ENCODE data around the gene PITPNM2.

PITPNM2 gene

DNA sequence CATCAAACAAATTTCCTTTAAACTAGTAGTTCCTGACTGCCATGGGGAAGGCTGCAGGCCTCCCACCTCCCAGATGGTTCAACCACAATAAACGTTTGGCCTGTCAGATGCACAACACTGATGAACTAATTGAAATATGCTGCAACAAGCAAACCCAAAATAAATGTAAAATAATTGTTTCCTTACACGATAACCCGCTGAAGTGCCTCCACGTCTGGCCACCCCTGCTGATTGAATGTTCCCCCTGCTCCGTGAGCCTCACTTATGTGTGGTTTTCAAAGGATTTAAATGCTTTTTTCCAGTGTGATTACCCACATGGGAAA lies 8.4 kb downstream of the PITPNM2 start:
- H3K27me3 ChIP-seq (ENCODE audit: control insufficient read depth, insufficient read depth, low read length): no peaks in the 10 kb centered on the region
- H3K4me3 ChIP-seq (ENCODE audit: low read depth, low read length): no peak overlapping the region
- H3K9ac ChIP-seq (ENCODE audit: low read depth, low read length): no peak overlapping the region
- H3K36me3 ChIP-seq (ENCODE audit: control insufficient read depth, insufficient read depth, low read length): no peaks in the 10 kb centered on the region
- no peaks in the 10 kb centered on the region for H3K9me3 ChIP-seq (ENCODE audit: control insufficient read depth, insufficient read depth, low read length)
- peaks cover 15% of the 10 kb centered on the region for H3K4me1 ChIP-seq (ENCODE audit: control insufficient read depth, insufficient read depth, low read length)

DNA sequence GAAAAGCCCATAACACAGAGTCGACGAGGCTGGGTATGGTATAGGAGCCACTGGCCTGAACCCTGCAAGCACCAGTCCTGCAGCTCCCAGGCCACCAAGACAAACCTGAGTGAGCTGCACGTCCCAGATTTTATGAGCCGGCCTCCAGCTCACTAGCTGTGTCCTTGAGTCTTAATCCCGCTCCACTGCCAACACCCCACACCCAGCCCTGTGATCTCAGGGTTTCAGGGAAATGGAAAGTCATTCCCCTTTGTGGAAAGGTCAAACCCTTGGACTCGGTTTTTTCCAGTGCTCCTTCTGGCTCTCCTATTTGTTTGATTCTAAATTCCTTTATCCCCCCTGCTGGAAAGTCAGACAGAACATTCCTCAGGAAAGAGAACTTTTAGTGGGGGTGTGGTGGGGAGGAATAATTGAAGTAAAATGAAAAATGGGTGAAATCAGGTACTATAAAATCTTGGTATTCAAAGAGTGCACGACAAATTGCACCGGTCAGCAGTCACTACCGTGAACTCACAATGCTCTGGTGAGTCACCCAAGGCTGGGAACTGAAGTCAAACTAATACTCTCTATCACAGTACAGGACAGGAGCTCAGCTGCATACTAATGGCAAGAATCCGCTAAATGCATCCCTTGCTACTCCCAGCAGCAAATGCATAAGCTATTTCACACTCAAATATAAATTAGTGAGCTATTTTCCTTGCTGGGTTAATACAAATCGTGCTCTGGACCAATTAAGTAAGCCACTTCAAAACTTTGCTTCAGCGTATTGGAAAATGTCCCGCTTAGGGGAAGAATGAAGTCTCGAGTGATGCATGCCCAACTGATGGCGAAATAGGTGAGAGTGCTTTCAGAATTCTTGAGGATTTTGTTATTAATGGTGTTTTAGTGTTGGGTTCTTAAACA lies 9.0 kb downstream of the PITPNM2 start:
- no peaks in the 10 kb centered on the region for H3K36me3 ChIP-seq (ENCODE audit: control insufficient read depth, insufficient read depth, low read length)
- H3K9me3 ChIP-seq (ENCODE audit: control insufficient read depth, insufficient read depth, low read length): no peaks in the 10 kb centered on the region
- peaks cover 15% of the 10 kb centered on the region for H3K4me1 ChIP-seq (ENCODE audit: control insufficient read depth, insufficient read depth, low read length)
- H3K27me3 ChIP-seq (ENCODE audit: control insufficient read depth, insufficient read depth, low read length): no peaks in the 10 kb centered on the region
- H3K4me3 ChIP-seq (ENCODE audit: low read depth, low read length): no peak overlapping the region
- H3K9ac ChIP-seq (ENCODE audit: low read depth, low read length): no peak overlapping the region

DNA sequence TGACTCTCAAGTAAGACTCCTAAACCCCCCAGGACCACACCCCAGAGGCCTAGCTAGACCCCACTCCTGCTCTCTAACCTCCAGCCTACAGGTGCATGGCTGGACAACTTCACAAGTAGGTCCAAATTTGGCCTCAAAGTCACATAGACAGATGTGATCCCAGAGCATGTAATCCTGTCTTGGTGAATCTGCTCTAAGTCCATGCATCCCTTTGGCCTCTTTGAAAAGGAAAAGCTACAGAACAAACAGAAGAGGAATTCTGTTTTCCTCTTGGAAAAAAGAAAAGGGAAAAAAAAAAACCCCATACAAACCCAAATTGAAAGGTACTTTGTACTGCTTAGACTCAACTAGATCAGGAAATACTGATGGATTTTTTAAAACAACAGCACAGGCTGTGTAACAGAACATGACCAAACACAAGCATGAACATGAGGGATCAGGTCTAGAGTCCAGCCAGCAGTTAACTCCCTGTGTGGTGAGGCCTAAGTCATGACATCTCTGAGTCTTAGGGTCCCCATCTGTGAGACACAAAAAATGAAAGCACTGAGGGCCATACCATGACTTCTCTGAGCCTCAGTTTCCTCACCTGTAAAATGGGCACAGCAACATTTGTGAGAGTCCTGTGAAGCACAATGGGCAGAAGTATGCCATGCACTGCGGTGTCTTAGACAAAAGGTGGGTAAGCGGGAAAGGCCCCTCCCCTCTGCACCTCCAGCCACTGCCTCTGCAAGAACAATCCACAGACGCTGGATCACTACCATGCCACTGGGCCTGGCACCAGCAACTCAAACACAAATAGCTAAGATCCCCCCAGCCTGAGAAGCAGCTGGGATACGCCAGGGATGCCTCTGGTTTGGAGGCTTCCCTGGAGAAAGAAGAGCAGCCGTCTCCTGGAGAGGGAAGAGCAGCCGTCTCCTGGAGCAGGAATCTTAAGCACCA lies 9.9 kb downstream of the PITPNM2 start:
- Histone ChIP-seq H3K9me3 (ENCODE audit: control insufficient read depth, insufficient read depth, low read length) (no peaks in the 10 kb centered on the region), H3K36me3 (ENCODE audit: control insufficient read depth, insufficient read depth, low read length) (no peaks in the 10 kb centered on the region), H3K27me3 (ENCODE audit: control insufficient read depth, insufficient read depth, low read length) (no peaks in the 10 kb centered on the region), H3K4me1 (ENCODE audit: control insufficient read depth, insufficient read depth, low read length) (peaks cover 15% of the 10 kb centered on the region), H3K9ac (ENCODE audit: low read depth, low read length) (no peak overlapping the region), H3K4me3 (ENCODE audit: low read depth, low read length) (no peak overlapping the region)

DNA sequence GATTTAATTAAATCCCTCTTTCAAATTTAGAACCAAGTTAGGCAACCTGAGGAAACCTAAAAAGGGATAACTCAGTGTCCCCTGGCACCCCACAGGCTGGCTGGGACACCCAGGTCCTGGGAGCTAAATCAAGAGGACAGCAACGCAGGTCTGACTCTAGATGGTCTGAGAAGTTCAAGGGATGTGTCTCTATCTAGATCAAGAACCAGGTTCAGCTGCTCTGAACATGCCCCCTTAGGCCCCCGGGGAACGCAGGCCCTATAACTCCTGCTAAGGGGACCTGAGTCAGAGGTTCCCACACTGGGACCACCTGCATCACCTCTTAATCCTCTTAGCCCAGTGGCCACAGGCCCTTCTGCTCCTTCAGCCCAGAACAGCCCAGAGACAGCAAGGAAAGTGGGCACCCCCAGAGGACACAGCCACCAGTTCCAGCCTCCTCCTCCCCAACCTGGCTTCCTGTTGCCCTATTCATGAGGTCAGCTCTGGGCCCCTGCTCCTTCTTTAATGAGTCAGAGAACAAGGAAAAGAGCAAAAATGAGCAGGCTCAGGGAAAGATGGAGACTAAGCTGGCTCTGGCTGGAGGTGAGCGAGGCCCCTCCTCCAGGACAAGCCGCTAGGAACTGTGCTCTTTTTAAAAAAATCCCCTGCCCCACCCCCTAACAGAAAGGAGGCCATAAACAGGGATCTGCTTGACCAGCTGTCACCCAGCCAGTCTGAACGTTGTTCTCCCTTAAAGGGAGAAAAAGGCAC lies 10.8 kb downstream of the PITPNM2 start:
- Histone ChIP-seq H3K9me3 (ENCODE audit: control insufficient read depth, insufficient read depth, low read length) (no peaks in the 10 kb centered on the region), H3K4me1 (ENCODE audit: control insufficient read depth, insufficient read depth, low read length) (peaks cover 15% of the 10 kb centered on the region), H3K27me3 (ENCODE audit: control insufficient read depth, insufficient read depth, low read length) (no peaks in the 10 kb centered on the region), H3K36me3 (ENCODE audit: control insufficient read depth, insufficient read depth, low read length) (no peaks in the 10 kb centered on the region), H3K4me3 (ENCODE audit: low read depth, low read length) (no peak overlapping the region), H3K9ac (ENCODE audit: low read depth, low read length) (no peak overlapping the region)

DNA sequence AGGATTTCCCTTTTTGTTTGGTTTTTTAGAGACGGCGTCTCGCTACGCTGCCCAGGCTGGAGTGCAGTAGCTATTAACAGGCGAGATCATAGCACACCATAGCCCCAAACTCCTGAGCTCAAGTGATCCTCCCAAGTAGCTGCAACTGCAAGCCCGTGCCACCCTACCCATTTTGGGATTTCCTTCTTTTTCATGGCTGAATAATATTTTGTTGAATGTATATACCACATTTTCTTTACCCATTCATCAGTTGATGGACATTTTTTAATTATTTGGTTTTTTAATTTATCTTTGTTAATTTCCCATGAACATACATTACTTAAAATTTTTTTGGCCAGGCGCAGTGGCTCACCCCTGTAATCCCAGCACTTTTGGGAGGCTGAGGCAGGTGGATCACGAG lies 15.2 kb downstream of the PITPNM2 start:
- Histone ChIP-seq H3K36me3 (ENCODE audit: control insufficient read depth, insufficient read depth, low read length) (no peaks in the 10 kb centered on the region), H3K9me3 (ENCODE audit: control insufficient read depth, insufficient read depth, low read length) (no peaks in the 10 kb centered on the region), H3K4me1 (ENCODE audit: control insufficient read depth, insufficient read depth, low read length) (peaks cover 6% of the 10 kb centered on the region), H3K9ac (ENCODE audit: low read depth, low read length) (no peak overlapping the region), H3K4me3 (ENCODE audit: low read depth, low read length) (no peak overlapping the region), H3K27me3 (ENCODE audit: control insufficient read depth, insufficient read depth, low read length) (no peaks in the 10 kb centered on the region)

DNA sequence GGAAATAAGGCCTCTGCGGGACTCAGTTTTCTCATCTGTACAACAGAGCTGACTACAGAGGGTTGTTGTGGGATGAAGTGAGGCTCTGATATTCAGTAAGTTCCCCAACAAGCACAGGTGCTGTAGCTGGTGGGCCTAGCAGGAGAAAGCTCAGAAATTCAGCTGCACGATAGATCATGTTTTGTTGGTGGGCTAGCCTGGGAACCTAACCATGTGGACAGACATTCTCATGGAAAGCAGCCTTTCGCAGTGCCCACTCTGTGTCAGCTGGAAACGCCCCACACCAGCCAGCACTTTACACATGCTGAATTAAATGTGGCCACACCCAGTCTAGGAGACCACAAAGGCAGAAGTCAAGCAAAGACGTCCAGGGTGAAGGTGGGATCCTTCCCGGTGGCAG lies 16.1 kb downstream of the PITPNM2 start:
- H3K4me1 ChIP-seq (ENCODE audit: control insufficient read depth, insufficient read depth, low read length): no peaks in the 10 kb centered on the region

DNA sequence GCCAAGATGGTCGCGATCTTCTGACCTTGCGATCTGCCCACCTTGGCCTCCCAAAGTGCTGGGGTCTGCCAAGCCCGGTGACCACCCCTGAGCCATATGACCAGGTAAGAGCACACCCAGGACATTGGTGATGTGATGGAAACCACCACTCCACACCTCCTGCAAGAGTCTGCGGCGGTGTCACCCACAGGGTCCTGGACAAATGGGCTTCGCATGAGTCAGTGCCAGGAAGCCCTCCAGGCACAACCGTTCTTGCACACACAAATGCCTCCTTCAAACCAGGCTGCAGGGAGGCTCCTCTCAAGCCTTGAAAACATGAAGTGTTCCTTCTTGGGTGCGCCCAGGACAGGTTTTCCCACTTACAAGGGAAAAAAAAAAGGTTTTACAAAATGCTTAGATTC lies 16.6 kb downstream of the PITPNM2 start:
- no peaks in the 10 kb centered on the region for H3K9me3 ChIP-seq (ENCODE audit: control insufficient read depth, insufficient read depth, low read length)
- no peaks in the 10 kb centered on the region for H3K36me3 ChIP-seq (ENCODE audit: control insufficient read depth, insufficient read depth, low read length)
- no peaks in the 10 kb centered on the region for H3K27me3 ChIP-seq (ENCODE audit: control insufficient read depth, insufficient read depth, low read length)
- no peak overlapping the region for H3K4me3 ChIP-seq (ENCODE audit: low read depth, low read length)
- H3K9ac ChIP-seq (ENCODE audit: low read depth, low read length): no peak overlapping the region
- H3K4me1 ChIP-seq (ENCODE audit: control insufficient read depth, insufficient read depth, low read length): no peaks in the 10 kb centered on the region

More for the DNA sequence above, 16.1 kb downstream of the PITPNM2 start:
- Histone ChIP-seq H3K4me3 (ENCODE audit: low read depth, low read length) (no peak overlapping the region), H3K36me3 (ENCODE audit: control insufficient read depth, insufficient read depth, low read length) (no peaks in the 10 kb centered on the region), H3K9ac (ENCODE audit: low read depth, low read length) (no peak overlapping the region), H3K27me3 (ENCODE audit: control insufficient read depth, insufficient read depth, low read length) (no peaks in the 10 kb centered on the region), H3K9me3 (ENCODE audit: control insufficient read depth, insufficient read depth, low read length) (no peaks in the 10 kb centered on the region)

DNA sequence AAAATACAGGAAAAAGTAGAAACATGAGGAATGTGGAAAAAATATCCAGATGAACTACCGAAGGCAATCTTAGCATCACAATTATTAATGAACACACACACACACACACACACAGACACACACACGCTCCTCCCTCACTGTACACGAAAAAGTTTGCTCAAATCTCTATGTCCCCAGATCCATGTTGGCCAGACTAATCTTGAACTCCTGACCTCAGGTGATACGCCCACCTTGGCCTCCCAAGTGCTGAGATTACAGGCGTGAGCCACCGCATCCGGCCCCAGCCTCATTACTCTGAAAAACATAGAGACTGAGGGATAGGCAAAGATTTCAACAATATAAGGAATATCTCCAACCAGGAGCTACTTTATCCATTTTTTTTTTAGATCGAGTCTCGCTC lies 17.2 kb downstream of the PITPNM2 start:
- Histone ChIP-seq H3K36me3 (ENCODE audit: control insufficient read depth, insufficient read depth, low read length) (no peaks in the 10 kb centered on the region), H3K9me3 (ENCODE audit: control insufficient read depth, insufficient read depth, low read length) (no peaks in the 10 kb centered on the region), H3K9ac (ENCODE audit: low read depth, low read length) (no peak overlapping the region), H3K4me1 (ENCODE audit: control insufficient read depth, insufficient read depth, low read length) (no peaks in the 10 kb centered on the region), H3K27me3 (ENCODE audit: control insufficient read depth, insufficient read depth, low read length) (no peaks in the 10 kb centered on the region), H3K4me3 (ENCODE audit: low read depth, low read length) (no peak overlapping the region)

DNA sequence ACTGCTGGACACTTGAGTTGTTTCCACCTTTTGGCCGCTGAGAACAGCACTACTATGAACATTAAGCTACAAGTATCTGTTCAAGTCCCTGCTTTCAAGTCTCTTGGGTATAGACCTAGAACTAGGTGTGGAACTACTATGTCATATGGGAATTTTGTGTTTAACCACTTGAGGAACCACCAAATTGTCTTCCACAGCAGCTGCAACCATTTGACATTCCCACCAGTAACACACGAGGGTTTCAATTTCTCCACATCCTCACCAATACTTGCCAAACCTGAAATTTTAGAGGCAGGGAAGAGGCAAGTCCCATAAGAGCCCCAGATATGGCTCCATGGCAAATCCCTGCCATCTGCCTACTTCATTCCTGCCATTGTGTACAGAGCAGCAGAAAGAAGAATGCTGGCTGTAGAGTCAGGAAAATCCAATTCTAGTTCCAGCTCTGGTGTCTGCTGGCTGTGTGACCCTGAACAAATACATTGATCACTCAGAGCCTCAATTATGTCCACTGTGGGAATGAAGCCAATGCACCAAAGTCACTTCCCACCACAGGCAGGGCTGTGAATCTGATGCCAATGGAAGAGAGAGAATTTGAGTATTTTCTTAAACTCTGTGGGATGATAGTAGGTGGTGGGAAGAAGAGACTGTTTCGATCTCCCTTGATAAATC lies 17.8 kb downstream of the PITPNM2 start:
- no peak overlapping the region for H3K4me3 ChIP-seq (ENCODE audit: low read depth, low read length)
- H3K27me3 ChIP-seq (ENCODE audit: control insufficient read depth, insufficient read depth, low read length): no peaks in the 10 kb centered on the region
- no peaks in the 10 kb centered on the region for H3K36me3 ChIP-seq (ENCODE audit: control insufficient read depth, insufficient read depth, low read length)
- no peak overlapping the region for H3K9ac ChIP-seq (ENCODE audit: low read depth, low read length)
- H3K9me3 ChIP-seq (ENCODE audit: control insufficient read depth, insufficient read depth, low read length): no peaks in the 10 kb centered on the region
- H3K4me1 ChIP-seq (ENCODE audit: control insufficient read depth, insufficient read depth, low read length): no peaks in the 10 kb centered on the region

DNA sequence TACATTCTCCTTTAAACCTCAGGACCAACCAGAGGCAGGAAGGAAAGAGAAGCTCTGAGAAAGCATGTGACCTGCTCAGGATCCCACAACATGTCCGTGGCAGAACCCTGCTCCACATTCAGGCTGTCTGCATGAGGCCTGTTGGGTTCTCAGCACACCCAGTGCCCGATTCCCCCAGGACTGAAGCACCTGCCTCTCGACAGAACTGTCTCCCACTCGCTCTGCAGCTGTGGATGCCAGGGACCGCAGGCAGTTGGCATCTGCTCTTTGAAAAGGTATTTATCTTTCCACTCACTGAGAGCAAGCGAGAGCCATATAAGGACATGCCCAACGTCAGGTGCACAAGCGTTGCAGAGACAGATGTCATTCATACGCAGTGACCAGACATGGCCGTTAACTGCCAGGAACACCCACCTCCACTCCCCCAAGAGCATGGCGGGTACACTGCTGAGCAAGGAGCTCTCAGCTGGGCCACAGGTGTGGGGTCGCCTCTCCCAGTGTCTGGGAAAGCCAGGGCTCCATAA lies 18.9 kb downstream of the PITPNM2 start:
- Histone ChIP-seq H3K9ac (ENCODE audit: low read depth, low read length) (no peak overlapping the region), H3K4me1 (ENCODE audit: control insufficient read depth, insufficient read depth, low read length) (no peaks in the 10 kb centered on the region), H3K4me3 (ENCODE audit: low read depth, low read length) (no peak overlapping the region), H3K9me3 (ENCODE audit: control insufficient read depth, insufficient read depth, low read length) (no peaks in the 10 kb centered on the region), H3K27me3 (ENCODE audit: control insufficient read depth, insufficient read depth, low read length) (no peaks in the 10 kb centered on the region), H3K36me3 (ENCODE audit: control insufficient read depth, insufficient read depth, low read length) (no peaks in the 10 kb centered on the region)

DNA sequence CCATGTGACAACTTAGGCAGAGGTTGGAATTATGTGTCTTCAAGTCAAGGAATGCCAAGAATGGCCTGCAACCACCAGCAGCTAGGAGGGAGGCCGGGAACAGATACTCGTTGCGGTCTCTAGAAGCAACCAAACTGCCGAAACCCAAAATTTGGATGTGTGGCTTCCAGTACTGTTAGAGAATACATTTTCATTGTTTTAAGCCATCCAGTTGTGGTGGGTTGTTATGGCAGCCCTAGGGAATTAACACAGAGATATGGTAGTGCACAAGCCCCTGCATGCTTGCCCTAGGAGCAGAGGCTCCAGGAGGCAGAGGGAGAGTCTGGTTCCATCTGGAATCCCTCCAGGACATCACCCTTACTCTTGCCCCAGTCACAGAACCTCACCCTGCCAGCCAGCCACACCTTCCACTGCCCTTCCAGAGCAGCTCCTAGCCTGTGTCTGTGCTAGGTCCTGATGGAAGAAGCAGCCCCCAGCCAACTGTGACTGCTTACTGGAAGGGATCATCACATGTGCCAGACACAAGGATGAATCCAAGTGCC lies 19.5 kb downstream of the PITPNM2 start:
- H3K4me1 ChIP-seq (ENCODE audit: control insufficient read depth, insufficient read depth, low read length): no peaks in the 10 kb centered on the region
- H3K4me3 ChIP-seq (ENCODE audit: low read depth, low read length): no peak overlapping the region
- H3K27me3 ChIP-seq (ENCODE audit: control insufficient read depth, insufficient read depth, low read length): no peaks in the 10 kb centered on the region
- no peaks in the 10 kb centered on the region for H3K9me3 ChIP-seq (ENCODE audit: control insufficient read depth, insufficient read depth, low read length)
- no peaks in the 10 kb centered on the region for H3K36me3 ChIP-seq (ENCODE audit: control insufficient read depth, insufficient read depth, low read length)
- no peak overlapping the region for H3K9ac ChIP-seq (ENCODE audit: low read depth, low read length)
